Measurements from ENCODE around the gene SDCCAG8.
A peak's percentile ranks its signal among the peaks of the same experiment; 100 is the strongest.

The SDCCAG8 gene

DNA sequence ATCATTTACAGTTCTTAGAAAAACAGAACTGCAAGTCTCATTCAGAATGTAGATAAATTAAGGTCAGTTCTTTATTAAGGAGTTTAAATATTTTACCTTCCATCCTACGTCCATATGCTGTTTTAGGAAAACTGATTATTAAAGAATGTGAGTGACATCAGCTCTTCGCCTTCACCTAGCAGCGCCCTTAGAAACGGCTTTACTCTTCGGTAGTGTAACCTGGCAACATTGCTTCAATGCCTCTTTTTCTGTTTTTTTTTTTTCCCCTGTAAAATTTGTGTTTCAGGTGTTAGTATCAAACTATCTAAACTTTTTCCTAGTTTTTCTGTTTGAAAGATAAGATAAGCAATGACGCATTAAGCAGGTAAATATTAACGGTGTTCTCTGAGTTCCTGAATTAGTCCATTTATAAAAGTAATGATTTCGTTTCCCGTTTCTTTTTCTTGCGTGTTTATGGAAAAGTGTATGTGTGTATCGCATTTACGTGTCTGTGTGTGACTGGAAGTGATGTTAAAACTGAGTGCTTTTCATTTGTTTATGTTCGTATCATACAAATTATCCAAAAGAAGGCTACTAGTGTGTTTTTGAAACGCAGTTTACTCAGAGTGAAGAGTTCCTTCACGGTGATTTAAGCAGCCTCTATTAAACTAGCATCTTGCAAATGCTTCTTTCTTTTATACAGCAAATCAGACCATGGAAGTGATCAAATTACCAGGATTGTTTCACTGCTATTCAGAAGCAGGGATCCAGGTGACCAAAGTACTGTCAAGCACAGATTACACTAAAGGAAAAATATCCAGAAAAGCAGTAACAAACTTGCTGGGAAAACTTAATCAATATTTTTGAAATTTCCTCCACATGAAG, 139.0 kb downstream of the SDCCAG8 start:
- H3K36me3 ChIP-seq (ENCODE audit: insufficient read depth, low read length): no peaks in the 10 kb centered on the region
- no peaks in the 10 kb centered on the region for H3K9me3 ChIP-seq (ENCODE audit: low read depth, low read length)
- TF ChIP-seq EZH2 (IDR thresholded peaks at IDR 0.05) (no peak), FOXP2 (optimal IDR thresholded peaks at IDR 0.05; ENCODE audit: control extremely low read depth, extremely low read length, insufficient read depth) (no peak), POLR2AphosphoS5 (IDR thresholded peaks at IDR 0.05; ENCODE audit: borderline replicate concordance, low read depth, low read length) (no peak)
- no peak for DNase-seq (ENCODE audit: low read depth, low spot score)
- H3K9ac ChIP-seq (ENCODE audit: insufficient read length): no peak overlapping the region
- no peak overlapping the region for H3K4me3 ChIP-seq
- no peak overlapping the region for H3K27ac ChIP-seq

DNA sequence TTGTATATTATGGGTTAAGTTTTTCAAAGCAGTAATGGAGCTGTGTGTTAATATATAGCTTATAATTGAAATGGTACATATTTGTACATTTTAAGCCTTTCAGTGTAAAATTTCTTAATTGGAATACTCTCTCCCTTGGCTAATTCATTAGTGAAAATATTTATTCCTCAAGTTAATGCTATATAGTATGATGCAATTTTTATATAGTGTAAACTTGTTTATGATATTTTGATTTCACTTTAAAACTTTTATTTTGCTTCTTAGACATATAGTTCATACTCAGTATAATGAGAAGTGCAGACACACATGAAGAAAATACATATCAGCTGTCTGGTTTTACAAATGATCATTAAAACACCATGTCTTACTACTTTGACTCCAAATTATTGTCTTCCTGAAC, 140.6 kb downstream of the SDCCAG8 start:
- Histone ChIP-seq H3K4me3 (no peak overlapping the region), H3K36me3 (ENCODE audit: insufficient read depth, low read length) (no peaks in the 10 kb centered on the region), H3K9me3 (ENCODE audit: low read depth, low read length) (no peaks in the 10 kb centered on the region), H3K27ac (no peak overlapping the region), H3K9ac (ENCODE audit: insufficient read length) (no peak overlapping the region)
- no peak for DNase-seq (ENCODE audit: low read depth, low spot score)
- TF ChIP-seq FOXP2 (optimal IDR thresholded peaks at IDR 0.05; ENCODE audit: control extremely low read depth, extremely low read length, insufficient read depth) (no peak), EZH2 (IDR thresholded peaks at IDR 0.05) (no peak), POLR2AphosphoS5 (IDR thresholded peaks at IDR 0.05; ENCODE audit: borderline replicate concordance, low read depth, low read length) (no peak)

DNA sequence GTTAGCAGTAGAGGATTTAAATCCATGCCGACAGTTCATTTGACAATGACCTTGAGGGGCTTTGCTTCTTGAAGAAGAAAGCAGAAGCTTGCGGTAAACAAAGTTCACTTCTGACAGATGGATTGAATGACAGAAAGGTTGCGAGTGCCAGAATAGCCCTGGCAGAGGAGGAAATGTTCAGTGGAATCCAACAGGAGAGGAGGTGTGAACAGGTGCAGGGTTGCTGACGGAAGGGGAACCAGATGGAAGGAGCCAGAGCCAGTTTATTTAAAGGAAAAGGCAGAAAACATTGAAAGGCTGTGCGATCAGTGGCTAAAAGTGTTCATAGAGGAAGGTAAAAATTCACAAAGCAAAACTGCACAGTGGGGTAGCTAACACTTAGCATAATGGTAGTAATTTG, 141.0 kb downstream of the SDCCAG8 start:
- Histone ChIP-seq H3K36me3 (ENCODE audit: insufficient read depth, low read length) (no peaks in the 10 kb centered on the region), H3K9ac (ENCODE audit: insufficient read length) (no peak overlapping the region), H3K27ac (no peak overlapping the region), H3K9me3 (ENCODE audit: low read depth, low read length) (no peaks in the 10 kb centered on the region), H3K4me3 (no peak overlapping the region)
- TF ChIP-seq FOXP2 (optimal IDR thresholded peaks at IDR 0.05; ENCODE audit: control extremely low read depth, extremely low read length, insufficient read depth) (no peak), EZH2 (IDR thresholded peaks at IDR 0.05) (no peak), POLR2AphosphoS5 (IDR thresholded peaks at IDR 0.05; ENCODE audit: borderline replicate concordance, low read depth, low read length) (no peak)
- no peak for DNase-seq (ENCODE audit: low read depth, low spot score)

DNA sequence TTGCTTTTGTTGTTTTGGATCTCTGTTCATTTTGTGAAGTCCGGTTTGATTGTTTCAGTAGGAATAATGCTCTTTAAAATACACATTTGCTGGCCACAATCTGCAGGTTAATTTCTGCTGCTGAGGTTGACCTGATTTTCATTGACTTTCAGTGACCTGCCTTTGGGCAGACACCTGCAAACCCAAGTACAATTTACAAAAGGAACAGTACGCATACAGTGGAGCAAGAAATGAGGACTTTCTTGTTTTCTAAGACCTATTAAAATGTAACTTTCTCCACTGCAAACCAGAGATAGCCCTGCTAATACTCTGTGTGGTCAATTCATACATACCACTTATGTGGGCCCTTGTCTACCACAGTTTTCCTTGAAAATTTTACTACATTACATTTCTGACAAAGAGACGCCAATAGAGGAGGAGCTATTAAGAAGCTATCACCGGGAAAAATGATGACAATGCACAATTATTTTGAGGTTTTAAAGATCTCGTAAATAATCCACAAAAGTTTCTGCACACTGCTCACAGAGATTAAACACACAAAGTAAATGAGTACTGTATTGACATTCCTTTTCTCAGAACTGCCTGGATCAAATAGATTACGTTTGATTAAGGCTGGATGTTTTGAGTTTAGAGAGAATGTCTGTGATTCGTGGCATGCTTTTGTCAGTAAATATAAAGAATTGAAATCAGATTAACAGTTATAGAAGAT, 141.9 kb downstream of the SDCCAG8 start:
- DNase-seq (ENCODE audit: low read depth, low spot score): no peak
- no peak for TF ChIP-seq POLR2AphosphoS5 (IDR thresholded peaks at IDR 0.05; ENCODE audit: borderline replicate concordance, low read depth, low read length)
- no peak for TF ChIP-seq FOXP2 (optimal IDR thresholded peaks at IDR 0.05; ENCODE audit: control extremely low read depth, extremely low read length, insufficient read depth)
- TF ChIP-seq EZH2 (IDR thresholded peaks at IDR 0.05): no peak
- H3K9ac ChIP-seq (ENCODE audit: insufficient read length): no peak overlapping the region
- H3K4me3 ChIP-seq: peak overlapping the region; percentile 5; the same call in 1 of the 2 replicates
- no peak overlapping the region for H3K27ac ChIP-seq
- no peaks in the 10 kb centered on the region for H3K36me3 ChIP-seq (ENCODE audit: insufficient read depth, low read length)
- no peaks in the 10 kb centered on the region for H3K9me3 ChIP-seq (ENCODE audit: low read depth, low read length)

DNA sequence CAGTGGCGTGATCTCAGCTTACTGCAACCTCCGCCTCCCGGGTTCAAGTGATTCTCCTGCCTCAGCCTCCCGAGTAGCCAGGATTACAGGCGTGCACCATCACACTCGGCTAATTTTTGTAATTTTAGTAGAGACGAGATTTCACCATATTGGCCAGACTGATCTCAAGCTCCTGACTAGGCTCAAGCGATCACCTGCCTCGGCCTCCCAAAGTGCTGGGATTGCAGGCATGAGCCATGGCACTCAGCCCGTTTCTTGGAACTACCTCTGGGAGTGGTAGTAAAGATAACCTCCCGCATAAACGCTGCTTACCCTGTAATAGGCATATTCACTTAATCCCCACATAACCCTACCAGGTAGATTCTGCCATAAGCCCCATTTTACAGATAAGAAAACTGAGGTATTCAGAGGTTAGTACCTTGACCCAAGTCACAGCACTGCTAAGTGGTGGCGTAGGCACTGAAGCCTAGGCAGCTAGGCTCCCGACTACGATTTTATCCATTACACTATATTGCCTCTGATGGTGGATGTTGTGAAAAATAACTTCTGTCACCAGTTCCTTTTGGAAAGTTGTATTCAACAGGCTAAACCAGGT, 143.8 kb downstream of the SDCCAG8 start:
- no peak for TF ChIP-seq FOXP2 (optimal IDR thresholded peaks at IDR 0.05; ENCODE audit: control extremely low read depth, extremely low read length, insufficient read depth)
- TF ChIP-seq POLR2AphosphoS5 (IDR thresholded peaks at IDR 0.05; ENCODE audit: borderline replicate concordance, low read depth, low read length): no peak
- TF ChIP-seq EZH2 (IDR thresholded peaks at IDR 0.05): no peak
- no peak for DNase-seq (ENCODE audit: low read depth, low spot score)

DNA sequence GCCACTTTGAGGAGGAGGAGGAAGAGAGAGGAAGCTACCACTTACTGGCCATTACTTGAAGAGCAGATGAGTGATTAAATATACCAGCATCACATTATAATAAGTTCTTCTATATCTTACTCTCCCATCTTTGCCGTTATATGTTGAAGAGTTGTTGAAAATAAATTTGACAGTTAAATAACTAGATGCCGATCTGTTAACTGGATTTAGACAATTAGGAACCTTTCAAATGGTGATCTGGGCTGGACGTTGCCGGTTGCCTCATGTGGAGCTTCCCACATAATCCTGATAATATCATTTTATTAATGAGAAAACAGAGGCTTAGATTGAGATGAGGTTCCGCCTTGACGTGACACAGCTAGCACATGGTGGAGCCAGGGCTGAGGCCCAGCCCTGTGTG, 147.0 kb downstream of the SDCCAG8 start:
- DNase-seq (ENCODE audit: low read depth, low spot score): no peak
- Histone ChIP-seq H3K36me3 (ENCODE audit: insufficient read depth, low read length) (no peaks in the 10 kb centered on the region), H3K9me3 (ENCODE audit: low read depth, low read length) (no peaks in the 10 kb centered on the region), H3K9ac (ENCODE audit: insufficient read length) (no peak overlapping the region), H3K27ac (no peak overlapping the region), H3K4me3 (no peak overlapping the region)
- no peak for TF ChIP-seq EZH2 (IDR thresholded peaks at IDR 0.05)
- TF ChIP-seq POLR2AphosphoS5 (IDR thresholded peaks at IDR 0.05; ENCODE audit: borderline replicate concordance, low read depth, low read length): no peak
- no peak for TF ChIP-seq FOXP2 (optimal IDR thresholded peaks at IDR 0.05; ENCODE audit: control extremely low read depth, extremely low read length, insufficient read depth)

More for the DNA sequence above, 143.8 kb downstream of the SDCCAG8 start:
- no peak overlapping the region for H3K9ac ChIP-seq (ENCODE audit: insufficient read length)
- no peaks in the 10 kb centered on the region for H3K9me3 ChIP-seq (ENCODE audit: low read depth, low read length)
- H3K36me3 ChIP-seq (ENCODE audit: insufficient read depth, low read length): no peaks in the 10 kb centered on the region
- no peak overlapping the region for H3K27ac ChIP-seq
- H3K4me3 ChIP-seq: no peak overlapping the region

DNA sequence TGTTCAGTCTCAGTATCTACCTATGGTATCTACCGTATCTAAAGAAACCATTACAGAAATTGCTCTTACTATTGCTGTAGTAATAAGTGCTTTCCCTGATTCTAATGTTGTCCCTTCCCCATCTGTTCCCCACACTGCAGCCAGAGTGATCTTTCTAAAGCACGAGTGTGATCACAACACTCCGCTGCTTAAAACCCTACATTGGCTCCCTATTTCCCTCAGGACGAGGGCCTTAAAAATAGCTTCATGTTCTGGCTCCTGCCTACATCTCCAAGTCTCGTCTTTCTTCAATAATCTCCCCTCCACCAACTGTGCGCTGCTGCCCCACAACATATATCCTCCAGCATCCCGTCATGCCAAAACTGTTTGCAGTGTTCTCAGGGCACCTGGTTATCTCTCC, 150.6 kb downstream of the SDCCAG8 start:
- DNase-seq (ENCODE audit: low read depth, low spot score): no peak
- no peaks in the 10 kb centered on the region for H3K9me3 ChIP-seq (ENCODE audit: low read depth, low read length)
- no peaks in the 10 kb centered on the region for H3K36me3 ChIP-seq (ENCODE audit: insufficient read depth, low read length)
- no peak overlapping the region for H3K9ac ChIP-seq (ENCODE audit: insufficient read length)
- no peak overlapping the region for H3K4me3 ChIP-seq
- TF ChIP-seq POLR2AphosphoS5 (IDR thresholded peaks at IDR 0.05; ENCODE audit: borderline replicate concordance, low read depth, low read length) (no peak), EZH2 (IDR thresholded peaks at IDR 0.05) (no peak)
- no peak overlapping the region for H3K27ac ChIP-seq

DNA sequence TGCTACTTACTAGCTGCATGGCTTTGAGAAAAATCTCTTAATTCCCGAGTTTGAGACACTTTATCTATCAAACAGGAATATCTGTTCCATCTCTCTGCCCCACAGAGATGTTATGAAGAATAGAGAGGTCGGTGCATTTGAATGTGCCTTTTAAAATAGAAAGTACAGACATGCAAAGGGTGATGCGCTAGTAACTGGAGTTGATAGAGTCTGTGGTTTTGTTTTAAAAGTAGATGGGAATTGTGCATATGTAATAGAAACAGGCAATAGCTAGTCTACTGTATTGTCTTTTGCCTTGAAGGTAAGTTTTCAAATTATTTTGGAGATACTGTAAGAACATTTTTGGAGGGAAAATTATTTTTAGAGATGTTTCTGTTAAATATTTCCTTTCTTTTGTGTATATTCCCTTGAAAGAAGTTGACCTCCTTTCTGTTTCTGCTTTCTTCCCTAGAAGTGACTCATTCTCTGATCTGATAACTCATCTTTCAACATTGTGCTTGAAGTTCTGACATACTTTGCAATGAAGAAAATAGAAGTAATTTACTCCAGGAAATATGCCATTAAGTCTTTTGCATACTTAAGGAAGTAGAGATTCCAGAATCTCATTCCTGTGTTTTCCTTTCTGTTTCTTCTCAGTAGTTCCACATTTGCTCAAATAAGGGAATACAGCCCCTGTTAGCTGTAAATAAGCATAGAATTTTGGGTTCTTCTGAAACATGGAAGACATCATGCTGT, 151.6 kb downstream of the SDCCAG8 start:
- Histone ChIP-seq H3K4me3 (no peak overlapping the region), H3K27ac (no peak overlapping the region), H3K9ac (ENCODE audit: insufficient read length) (no peak overlapping the region), H3K36me3 (ENCODE audit: insufficient read depth, low read length) (no peaks in the 10 kb centered on the region), H3K9me3 (ENCODE audit: low read depth, low read length) (no peaks in the 10 kb centered on the region)
- no peak for DNase-seq (ENCODE audit: low read depth, low spot score)
- no peak for TF ChIP-seq EZH2 (IDR thresholded peaks at IDR 0.05)

Data from SK-N-MC (cell line).